Keratinocyte (primary cell): ENCODE results near the gene ATP12A. TPM values are rescaled to one million over a fixed set of nuclear protein-coding genes. Genes with fewer than 3 reads are reported as not detected.

Experiments used
- DNase-seq: peaks from one replicate; pipeline ENCODE4 v3.0.0-alpha.2; 2011; ENCODE audit warnings: low read depth, missing footprints, low spot score
- FAIRE-seq: peaks from 2 replicates; lab custom pipeline; 2011; peaks lifted over from hg19 to GRCh38; lab: Jason Lieb, UNC
- H2AFZ ChIP-seq: 2 replicates; pipeline ENCODE4 v1.6.0; 2012; ENCODE audit warnings: low read length, control low read depth, inconsistent platforms; ENCODE audit not compliant: control insufficient read depth
- H3K27ac ChIP-seq: 2 replicates; pipeline ENCODE4 v1.5.1; 2011; ENCODE audit warnings: low read length; ENCODE audit not compliant: control insufficient read depth, insufficient read depth
- H3K27me3 ChIP-seq: 3 replicates; pipeline ENCODE4 v1.6.0; 2011; ENCODE audit warnings: low read length; ENCODE audit not compliant: control insufficient read depth, insufficient read depth; ENCODE audit errors: extremely low read depth
- H3K36me3 ChIP-seq, 2 experiments: 2 replicates in 1 of 2; 3 replicates in 1 of 2; pipeline ENCODE4 v1.5.1; 2011; ENCODE audit warnings: low read length in 2 of 2, mild to moderate bottlenecking in 1 of 2; ENCODE audit not compliant: control insufficient read depth in 2 of 2, insufficient read depth in 2 of 2; ENCODE audit errors: extremely low read depth in 1 of 2
- H3K4me1 ChIP-seq: 3 replicates; pipeline ENCODE4 v1.5.1; 2011; ENCODE audit warnings: low read length; ENCODE audit not compliant: control insufficient read depth, insufficient read depth; ENCODE audit errors: extremely low read depth
- H3K4me2 ChIP-seq: 3 replicates; pipeline ENCODE4 v1.6.0; 2011; ENCODE audit warnings: low read depth, low read length; ENCODE audit not compliant: control insufficient read depth, insufficient read depth; ENCODE audit errors: extremely low read depth
- H3K4me3 ChIP-seq, 3 experiments: fragments of 200-600 bp in 1 of 3; sonication (generic) in 1 of 3; 2 replicates in 2 of 3; 3 replicates in 1 of 3; pipeline ENCODE4 v1.5.1; 2011 to 2016; ENCODE audit warnings: low read length in 3 of 3, mild to moderate bottlenecking in 3 of 3, control low read depth in 2 of 3, inconsistent platforms in 1 of 3, low read depth in 1 of 3, mixed read lengths in 1 of 3, mixed run types in 1 of 3, moderate library complexity in 1 of 3; ENCODE audit not compliant: control insufficient read depth in 2 of 3, insufficient read depth in 2 of 3; ENCODE audit errors: extremely low read depth in 1 of 3
- H3K79me2 ChIP-seq: 2 replicates; pipeline ENCODE4 v1.6.0; 2012; ENCODE audit warnings: low read length; ENCODE audit not compliant: control insufficient read depth, insufficient read depth
- H3K9ac ChIP-seq: 3 replicates; pipeline ENCODE4 v1.6.0; 2011; ENCODE audit warnings: low read length; ENCODE audit not compliant: control insufficient read depth, insufficient read depth; ENCODE audit errors: extremely low read depth
- H3K9me1 ChIP-seq: 3 replicates; pipeline ENCODE4 v1.6.0; 2011; ENCODE audit warnings: low read length; ENCODE audit not compliant: control insufficient read depth, insufficient read depth; ENCODE audit errors: extremely low read depth
- H3K9me3 ChIP-seq: 2 replicates; pipeline ENCODE4 v1.5.1; 2012; ENCODE audit warnings: low read depth, low read length; ENCODE audit not compliant: control insufficient read depth
- H4K20me1 ChIP-seq: 3 replicates; pipeline ENCODE4 v1.6.0; 2011; ENCODE audit warnings: low read length; ENCODE audit not compliant: control insufficient read depth, insufficient read depth; ENCODE audit errors: extremely low read depth
- CTCF ChIP-seq, 3 experiments: IDR thresholded peaks in 1 of 3; conservative IDR thresholded peaks in 1 of 3; optimal IDR thresholded peaks in 1 of 3; 2 replicates in 2 of 3; 3 replicates in 1 of 3; pipeline versions ENCODE3 to v1.5.1; 2011; ENCODE audit warnings: low read length in 3 of 3, mild to moderate bottlenecking in 3 of 3, moderate library complexity in 2 of 3, control low read depth in 1 of 3, inconsistent platforms in 1 of 3; ENCODE audit not compliant: insufficient read depth in 2 of 3; ENCODE audit errors: extremely low read depth in 1 of 3
- EZH2 ChIP-seq: IDR thresholded peaks from one replicate; pipeline ENCODE4 v1.6.1; 2012; ENCODE audit warnings: inconsistent platforms, mild to moderate bottlenecking, low read length, moderate library complexity
- dilution Hi-C: fragments of 300-500 bp; cut with MboI; formaldehyde crosslinking; loops from one replicate; pipeline ENCODE4 v1.7.0; 2020; ENCODE audit warnings: low sequenced_read_pairs; ENCODE audit not compliant: extremely low pct_ligation_motif_present
- polyA plus RNA-seq, 5 experiments: library from polyadenylated mRNA; depleted of rRNA in 3 of 5; stranded (reverse) in 3 of 5; stranded (forward) in 1 of 5; unstranded in 1 of 5; fragments of >200 nt; gene quantifications; 1 replicate in 1 of 5; 2 replicates in 3 of 5; 3 replicates in 1 of 5; pipeline versions ENCODE4 v1.2.1 to v1.2.3, GENCODE V29; 2011 to 2012; ENCODE audit warnings: missing spikeins in 2 of 5, low read depth in 1 of 5, low replicate concordance in 1 of 5

ATP12A gene
- polyA plus RNA-seq, 1 donor (not counting 4 experiments of a cell fraction or from before 2014, with no cell fraction given): 0.79 TPM

GRCh38 chr13:24716446-24716845, 36.2 kb downstream of the ATP12A start:
- Histone ChIP-seq H2AFZ (no peak overlapping the region), H3K4me1 (no peaks in the 10 kb centered on the region), H3K4me2 (no peak overlapping the region), H3K36me3 (no peaks in the 10 kb centered on the region), H3K79me2 (no peaks in the 10 kb centered on the region), H4K20me1 (no peaks in the 10 kb centered on the region), H3K9me3 (no peaks in the 10 kb centered on the region), H3K27me3 (peaks cover 10% of the 10 kb centered on the region), H3K9me1 (no peaks in the 10 kb centered on the region), H3K27ac (no peak overlapping the region), H3K4me3 (no peak overlapping the region), H3K9ac (no peak overlapping the region)
- dilution Hi-C loops: no loop called here
- DNase-seq (no peak), FAIRE-seq (no peak)
- TF ChIP-seq EZH2 (no peak), CTCF (optimal IDR thresholded peaks at IDR 0.05 in 1 of 3, IDR thresholded peaks at IDR 0.05 in 1 of 3, conservative IDR thresholded peaks at IDR 0.05 in 1 of 3; ENCODE audit: extremely low read depth in 1 of 3, insufficient read depth in 2 of 3, low read length in 3 of 3) (no peak)

- Histone ChIP-seq H3K79me2 (no peaks in the 10 kb centered on the region), H3K4me3 (no peak overlapping the region), H3K4me2 (no peak overlapping the region), H3K9me3 (no peaks in the 10 kb centered on the region), H3K27ac (no peak overlapping the region), H3K9ac (no peak overlapping the region), H3K9me1 (no peaks in the 10 kb centered on the region), H2AFZ (no peak overlapping the region), H3K36me3 (no peaks in the 10 kb centered on the region), H4K20me1 (no peaks in the 10 kb centered on the region), H3K4me1 (no peaks in the 10 kb centered on the region), H3K27me3 (peaks cover 10% of the 10 kb centered on the region)
- no peak for FAIRE-seq
- TF ChIP-seq EZH2 (no peak), CTCF (optimal IDR thresholded peaks at IDR 0.05 in 1 of 3, IDR thresholded peaks at IDR 0.05 in 1 of 3, conservative IDR thresholded peaks at IDR 0.05 in 1 of 3; ENCODE audit: extremely low read depth in 1 of 3, insufficient read depth in 2 of 3, low read length in 3 of 3) (no peak)
- dilution Hi-C loops: no loop called here
- DNase-seq: no peak
These were observed 37.0 kb downstream of the ATP12A start for GRCh38 chr13:24717217-24717616.
